ENCODE results near the gene SLC39A1. TPM values are rescaled to one million over a fixed set of nuclear protein-coding genes. Genes with fewer than 3 reads are reported as not detected.
A peak's percentile ranks its signal among the peaks of the same experiment; 100 is the strongest.

SLC39A1 gene
- total and polyA plus RNA-seq, 9 of the 15 experiments (the other 6 are each of a cell fraction or from before 2014, with no cell fraction given), result 9.9 to 81.1 (median 62.7) TPM

- TF ChIP-seq E4F1 (CRISPR knock-in tag; IDR thresholded peaks at IDR 0.05; ENCODE audit: borderline replicate concordance) (no peak), CHD4 (IDR thresholded peaks at IDR 0.05; ENCODE audit: insufficient read depth, insufficient replicate concordance, low read depth, low read length, poor library complexity, severe bottlenecking) (no peak), IFI16 (CRISPR knock-in tag; IDR thresholded peaks at IDR 0.05) (no peak), PRMT5 (CRISPR knock-in tag; IDR thresholded peaks at IDR 0.05) (no peak), PML (IDR thresholded peaks at IDR 0.05; ENCODE audit: low read length) (0 out of 2 replicates have a peak, but pooled peaks have one; percentile 2), ZNF174 (CRISPR knock-in tag; IDR thresholded peaks at IDR 0.05) (no peak), ZNF644 (tag; IDR thresholded peaks at IDR 0.05; ENCODE audit: low read depth) (no peak), CREB3L1 (IDR thresholded peaks at IDR 0.05; ENCODE audit: borderline replicate concordance, low read depth) (no peak), POLR2G (IDR thresholded peaks at IDR 0.05; ENCODE audit: low read depth, low read length) (no peak), IRF2 (CRISPR knock-in tag; IDR thresholded peaks at IDR 0.05) (no peak), ATF3 (IDR thresholded peaks at IDR 0.05) (no peak), ATF3 (CRISPR knock-in tag; conservative IDR thresholded peaks at IDR 0.05) (0 out of 2 replicates have a peak, but pooled peaks have one; percentile 42), PTBP1 (IDR thresholded peaks at IDR 0.05; ENCODE audit: low read depth, low read length) (no peak), JUN (IDR thresholded peaks at IDR 0.05; ENCODE audit: borderline replicate concordance, low read depth, low read length) (no peak), JUN (CRISPR knock-in tag; IDR thresholded peaks at IDR 0.05; ENCODE audit: borderline replicate concordance) (no peak), ZNF197 (CRISPR knock-in tag; IDR thresholded peaks at IDR 0.05; ENCODE audit: low read depth) (no peak), HLTF (IDR thresholded peaks at IDR 0.05) (no peak), ZNF830 (CRISPR knock-in tag; IDR thresholded peaks at IDR 0.05) (no peak), TRIM24 (IDR thresholded peaks at IDR 0.05) (no peak), ZNF699 (CRISPR knock-in tag; IDR thresholded peaks at IDR 0.05; ENCODE audit: insufficient replicate concordance) (no peak), NRF1 (conservative IDR thresholded peaks at IDR 0.05 in 1 of 2, IDR thresholded peaks at IDR 0.05 in 1 of 2) (no peak), ATF1 (CRISPR knock-in tag; IDR thresholded peaks at IDR 0.05) (no peak), ATF1 (tag; IDR thresholded peaks at IDR 0.05) (peak; percentile 69), FOXK1 (CRISPR knock-in tag; IDR thresholded peaks at IDR 0.05; ENCODE audit: borderline replicate concordance) (no peak)
Measured at GRCh38 chr1:153944827-153945117, 18.6 kb downstream of the SLC39A1 start (continued).
